Myocyte (in vitro differentiated cells): ENCODE measurements around the gene UGP2. TPM values are rescaled to one million over a fixed set of nuclear protein-coding genes. Genes with fewer than 3 reads are reported as not detected.
A peak's percentile ranks its signal among the peaks of the same experiment; 100 is the strongest.
"Not testable (repeated sequence)": the region's sequence is repeated elsewhere in the genome, so short reads cannot be mapped to it uniquely, and the experiment has no call there.

ENCODE experiments used
- DNase-seq: peaks from one replicate; pipeline ENCODE4 v3.0.0-alpha.2; 2012; ENCODE audit warnings: low read depth
- total RNA-seq: library from RNA; depleted of rRNA; stranded (reverse); fragments of >200 nt; gene quantifications from 2 replicates; pipeline ENCODE4 v1.2.3, GENCODE V29; 2014

The UGP2 gene
- total RNA-seq, 1 donor from 2014 or later = 200 TPM

GRCh38 chr2:63891488-63892030, 49.9 kb downstream of the UGP2 start:
- no peak for DNase-seq

DNA sequence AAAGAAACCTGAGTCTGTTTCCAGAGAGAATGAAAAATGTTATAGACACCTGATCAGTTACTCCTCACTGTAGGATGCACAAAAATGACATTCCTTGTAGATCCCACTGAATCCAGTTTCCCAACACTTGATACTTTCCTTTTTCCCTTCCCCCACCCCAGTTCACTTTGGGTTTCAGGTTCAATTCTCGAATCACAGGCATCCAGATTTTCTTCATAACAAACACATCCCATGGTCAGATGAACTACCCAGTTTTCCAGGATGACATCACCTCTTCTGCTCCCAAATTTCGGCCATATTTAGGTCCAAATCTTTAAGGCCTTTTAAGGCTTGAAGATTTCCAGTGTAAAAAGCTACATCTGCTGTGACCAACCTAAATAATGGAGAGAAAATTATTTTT, 51.5 kb downstream of the UGP2 start:
- DNase-seq = no peak

GRCh38 chr2:63894167-63894566, 52.5 kb downstream of the UGP2 start:
- no peak for DNase-seq

DNA sequence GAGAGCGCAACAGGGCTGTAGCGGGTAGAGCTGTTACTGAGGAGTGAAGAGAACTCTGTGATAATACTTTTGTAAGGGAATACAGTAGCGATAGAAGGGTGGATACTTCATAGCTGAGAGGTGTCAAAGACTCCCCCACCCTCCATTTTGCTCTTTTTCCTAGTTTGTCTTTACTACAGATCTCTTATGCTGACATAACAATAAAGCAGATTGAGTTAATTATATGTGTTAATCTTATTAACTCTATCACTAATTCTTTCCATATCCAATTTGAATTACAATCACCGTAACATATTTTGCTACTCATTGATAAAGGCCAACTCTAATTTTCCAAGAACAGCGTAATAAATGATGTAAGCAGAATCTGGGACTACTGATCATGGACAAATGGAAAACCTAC, 57.1 kb downstream of the UGP2 start:
- no peak for DNase-seq

- peak; percentile 49 for DNase-seq
Observed at GRCh38 chr2:63899639-63900038, 57.9 kb downstream of the UGP2 start.

DNA sequence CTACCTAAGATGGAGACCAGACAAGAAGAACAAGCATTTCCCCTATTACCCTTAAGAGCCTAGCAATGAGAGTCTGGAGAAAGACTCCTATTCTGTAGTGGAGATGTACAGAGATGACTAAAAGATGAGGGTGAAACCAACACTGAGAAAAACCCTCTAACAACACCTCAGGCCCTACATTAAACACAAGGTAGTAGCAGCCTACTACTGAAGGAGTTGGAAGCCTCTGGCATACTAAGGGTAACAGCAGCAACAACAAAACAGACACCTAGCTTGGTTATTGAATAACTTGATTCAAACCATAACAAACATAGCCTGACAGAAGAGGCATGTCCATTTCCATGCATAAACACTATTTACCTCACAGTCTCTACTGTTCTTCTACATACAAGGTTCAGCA, 60.5 kb downstream of the UGP2 start:
- no peak for DNase-seq

DNA sequence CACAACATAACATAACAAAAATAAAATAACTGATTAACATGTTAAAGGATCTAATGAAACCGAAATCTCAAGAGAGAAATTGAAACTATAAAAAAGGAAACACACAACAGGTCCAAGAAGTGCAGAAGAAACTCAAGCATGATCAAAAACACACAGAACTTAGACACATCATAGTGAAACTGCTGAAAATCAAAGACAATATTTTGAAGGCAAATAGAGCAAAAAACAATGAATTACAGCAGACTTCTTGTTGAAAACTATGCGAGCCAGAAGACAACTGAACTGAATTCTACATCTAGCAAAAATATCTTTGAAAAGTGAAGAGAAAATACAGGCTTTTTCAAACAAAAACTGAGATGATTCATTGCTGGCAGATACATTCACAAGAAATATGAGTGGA, 61.3 kb downstream of the UGP2 start:
- no peak for DNase-seq

DNA sequence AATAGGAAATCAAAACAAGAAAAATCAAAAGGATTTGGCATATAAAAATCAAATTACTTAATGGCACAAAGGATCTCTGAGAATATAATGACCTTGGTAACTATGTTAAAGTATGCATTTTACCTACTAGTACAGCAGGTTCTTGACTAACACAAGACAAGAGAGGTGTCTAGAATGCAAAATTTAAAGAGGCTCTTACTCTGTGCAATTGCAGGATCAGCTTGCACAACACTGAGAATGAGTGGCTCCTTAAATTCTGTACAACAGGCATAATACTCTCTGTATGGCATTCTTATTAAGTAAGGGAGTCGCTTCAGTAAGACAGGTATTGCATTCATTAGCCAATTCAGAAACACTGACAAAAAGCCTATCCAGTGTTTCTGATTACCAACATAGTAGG, 72.6 kb downstream of the UGP2 start:
- DNase-seq = no peak

GRCh38 chr2:63926815-63927214, 85.1 kb downstream of the UGP2 start:
- DNase-seq = no peak

DNA sequence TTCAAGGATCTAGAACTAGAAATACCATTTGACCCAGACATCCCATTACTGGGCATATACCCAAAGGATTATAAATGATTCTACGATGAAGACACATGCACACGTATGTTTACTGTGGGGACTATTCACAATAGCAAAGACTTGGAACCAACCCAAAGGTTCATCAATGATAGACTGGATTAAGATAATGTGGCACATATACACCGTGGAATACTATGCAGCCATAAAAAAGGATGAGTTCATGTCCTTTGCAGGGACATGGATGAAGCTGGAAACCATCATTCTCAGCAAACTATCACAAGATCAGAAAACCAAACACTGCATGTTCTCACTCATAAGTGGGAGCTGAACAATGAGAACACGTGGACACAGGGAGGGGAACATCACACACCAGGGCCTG, 90.4 kb downstream of the UGP2 start:
- not testable (repeated sequence) for DNase-seq

Other genes with a start within 250 kb of the UGP2 start
- gene VPS54, start 177.5 kb downstream of the UGP2 start, total RNA-seq = 18.1 and 18.3 TPM in 2 replicates